Measurements from ENCODE around the gene FGF23. TPM values are rescaled to one million over a fixed set of nuclear protein-coding genes. Genes with fewer than 3 reads are reported as not detected.

The FGF23 gene
- total RNA-seq, 1 experiment from 2014 or later = 0.24 TPM

DNA sequence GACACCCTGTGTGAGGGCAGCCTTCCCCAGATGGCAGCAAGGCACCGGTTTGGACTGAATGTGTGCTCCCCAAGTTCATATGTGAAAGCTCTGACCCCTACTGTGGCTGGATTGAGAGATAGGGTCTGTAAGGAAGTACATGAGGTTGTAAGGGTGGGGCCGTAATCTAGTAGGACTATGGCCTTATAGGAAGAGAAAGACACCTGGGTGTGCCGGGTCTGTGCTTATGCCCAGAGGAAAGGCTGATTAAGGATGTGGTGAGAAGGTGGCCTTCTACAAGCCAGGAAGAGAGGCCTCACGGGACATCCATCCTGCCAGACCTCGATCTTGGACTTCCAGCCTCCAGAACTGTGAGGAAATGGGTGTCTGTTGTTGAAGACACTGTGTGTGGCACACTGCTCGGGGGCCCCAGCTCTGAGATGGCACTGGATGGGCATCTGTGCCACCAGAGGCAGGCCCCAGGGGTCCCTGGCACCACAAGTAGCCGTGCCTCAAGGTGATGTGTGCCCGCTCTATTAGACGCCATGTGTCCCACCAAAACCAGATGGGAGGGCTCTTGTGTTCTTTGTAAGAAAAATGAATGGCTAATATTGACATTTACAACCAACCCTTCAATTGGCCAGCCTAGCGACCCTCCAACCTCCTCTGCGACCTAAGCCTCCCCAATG lies 44.1 kb upstream of the FGF23 start:
- no peak for DNase-seq
- Mint-ChIP-seq H3K9me3 (no peaks in the 10 kb centered on the region), H3K4me1 (peaks cover 2% of the 10 kb centered on the region in 2 experiments; a peak in 3 of 4 replicates), H3K27me3 (ENCODE audit: low read depth) (no peaks in the 10 kb centered on the region; the same call in 1 of the 2 replicates), H3K27ac (no peak overlapping the region; a peak in 1 of 7 replicates), H3K36me3 (ENCODE audit: insufficient read depth in 1 of 3, low read depth in 3 of 3) (no peaks in the 10 kb centered on the region), H3K4me3 (no peak overlapping the region)
- Histone ChIP-seq H3K79me2 (ENCODE audit: insufficient read depth, low read length) (no peaks in the 10 kb centered on the region), H3K79me1 (ENCODE audit: insufficient read depth, low read depth, low read length, poor library complexity, severe bottlenecking) (no peaks in the 10 kb centered on the region), H2AK5ac (ENCODE audit: insufficient read length, low read length) (no peak overlapping the region), H4K5ac (ENCODE audit: insufficient read length, low read depth, low read length) (no peak overlapping the region), H3K4ac (ENCODE audit: low read depth, low read length) (no peak overlapping the region), H4K20me1 (ENCODE audit: control insufficient read depth, insufficient read depth, insufficient read length) (no peaks in the 10 kb centered on the region), H3K23ac (ENCODE audit: insufficient read length, low read depth, low read length) (no peak overlapping the region), H2BK20ac (ENCODE audit: low read depth, low read length, poor library complexity, severe bottlenecking) (no peak overlapping the region), H2BK15ac (ENCODE audit: low read depth, low read length) (no peak overlapping the region), H3K27ac (ENCODE audit: insufficient read length, low read depth, low read length) (no peak overlapping the region), H3K14ac (ENCODE audit: insufficient read depth, low read length) (no peak overlapping the region), H3K9me3 (ENCODE audit: control insufficient read depth, low read depth, low read length) (no peaks in the 10 kb centered on the region), H3K9ac (ENCODE audit: extremely low read depth, insufficient read length, low read length) (no peak overlapping the region), H2BK12ac (ENCODE audit: insufficient read length, low read depth, low read length) (no peak overlapping the region), H3K4me2 (ENCODE audit: insufficient read depth, insufficient read length, low read length) (no peak overlapping the region), H3K23me2 (ENCODE audit: insufficient read length, low read depth, low read length, poor library complexity, severe bottlenecking) (no peaks in the 10 kb centered on the region), H3K18ac (ENCODE audit: insufficient read length, low read depth, low read length) (no peak overlapping the region), H3K27me3 (ENCODE audit: insufficient read depth, low read length) (no peaks in the 10 kb centered on the region), H3K4me1 (ENCODE audit: insufficient read depth, low read length) (no peaks in the 10 kb centered on the region), H2BK5ac (ENCODE audit: insufficient read length, low read length) (no peak overlapping the region), H2BK120ac (ENCODE audit: low read depth, low read length, poor library complexity, severe bottlenecking) (no peak overlapping the region), H4K91ac (ENCODE audit: insufficient read length, low read depth, low read length) (no peak overlapping the region), H3K56ac (ENCODE audit: insufficient read length, low read depth, low read length) (no peak overlapping the region), H3T11ph (ENCODE audit: low read length) (no peak overlapping the region), H2AFZ (ENCODE audit: low read length) (no peak overlapping the region), H4K8ac (replicated peaks; ENCODE audit: insufficient read length, low read depth, low read length) (no peak overlapping the region)
- no CpG with 5 or more reads among the region's 11 CpGs for WGBS (ENCODE audit: extremely low coverage, insufficient read length, low lambda C conversion rate)
- TF ChIP-seq CTCF (conservative IDR thresholded peaks at IDR 0.05) = no peak

Data from H9 (cell line).